ENCODE measurements around the gene GABPA. TPM values are rescaled to one million over a fixed set of nuclear protein-coding genes. Genes with fewer than 3 reads are reported as not detected.
A peak's percentile ranks its signal among the peaks of the same experiment; 100 is the strongest.

Gene GABPA
- total and polyA plus RNA-seq, 7 donors, result 10.8 to 32.5 (median 17.6) TPM

GRCh38 chr21:25722631-25723030, 12.1 kb upstream of the GABPA start:
- no peak for DNase-seq
- no peak overlapping the region for H3K4me3 ChIP-seq
- peaks cover 0 to 69% (median 37%) of the 10 kb centered on the region in 4 donors for H3K36me3 ChIP-seq
- H3K9me3 ChIP-seq, result no peaks in the 10 kb centered on the region
- H3K27ac ChIP-seq, result peak overlapping the region in 1 of 4 donors; percentile 13
- TF ChIP-seq POLR2AphosphoS5 (IDR thresholded peaks at IDR 0.05) (no peak), POLR2A (IDR thresholded peaks at IDR 0.05) (no peak), EP300 (IDR thresholded peaks at IDR 0.05) (no peak), CTCF (IDR thresholded peaks at IDR 0.05) (no peak)
- H3K27me3 ChIP-seq, result no peaks in the 10 kb centered on the region
- H3K4me1 ChIP-seq, result peaks cover 0 to 18% (median 4%) of the 10 kb centered on the region in 4 donors
- 84 to 89% methylated on average over 3 of the region's 3 CpGs for WGBS, 2 donors
- intact Hi-C loops (cut with DNase I), result no loop called here

- peak overlapping the region in 1 of 4 donors; percentile 21 for H3K27ac ChIP-seq
- DNase-seq, result no peak
- 65 to 88% methylated on average over 6 of the region's 6 CpGs for WGBS, 2 donors
- H3K4me3 ChIP-seq, result no peak overlapping the region
- no peak for TF ChIP-seq EP300 (IDR thresholded peaks at IDR 0.05)
- TF ChIP-seq CTCF (IDR thresholded peaks at IDR 0.05), result no peak
- no peak for TF ChIP-seq POLR2AphosphoS5 (IDR thresholded peaks at IDR 0.05)
- no peak for TF ChIP-seq POLR2A (IDR thresholded peaks at IDR 0.05)
- H3K27me3 ChIP-seq, result no peaks in the 10 kb centered on the region
- peaks cover 0 to 57% (median 40%) of the 10 kb centered on the region in 4 donors for H3K4me1 ChIP-seq
- peaks cover 11 to 31% (median 19%) of the 10 kb centered on the region in 4 donors for H3K36me3 ChIP-seq
- H3K9me3 ChIP-seq, result no peaks in the 10 kb centered on the region
- intact Hi-C loops (cut with DNase I), result loop anchor here (10.0 kb wide), 2 partner anchors 127 to 1113 kb away; partner anchors contain the start of genes ADAMTS1 and MRPL39
Measured at GRCh38 chr21:25732091-25732760, 2.5 kb upstream of the GABPA start.

DNA sequence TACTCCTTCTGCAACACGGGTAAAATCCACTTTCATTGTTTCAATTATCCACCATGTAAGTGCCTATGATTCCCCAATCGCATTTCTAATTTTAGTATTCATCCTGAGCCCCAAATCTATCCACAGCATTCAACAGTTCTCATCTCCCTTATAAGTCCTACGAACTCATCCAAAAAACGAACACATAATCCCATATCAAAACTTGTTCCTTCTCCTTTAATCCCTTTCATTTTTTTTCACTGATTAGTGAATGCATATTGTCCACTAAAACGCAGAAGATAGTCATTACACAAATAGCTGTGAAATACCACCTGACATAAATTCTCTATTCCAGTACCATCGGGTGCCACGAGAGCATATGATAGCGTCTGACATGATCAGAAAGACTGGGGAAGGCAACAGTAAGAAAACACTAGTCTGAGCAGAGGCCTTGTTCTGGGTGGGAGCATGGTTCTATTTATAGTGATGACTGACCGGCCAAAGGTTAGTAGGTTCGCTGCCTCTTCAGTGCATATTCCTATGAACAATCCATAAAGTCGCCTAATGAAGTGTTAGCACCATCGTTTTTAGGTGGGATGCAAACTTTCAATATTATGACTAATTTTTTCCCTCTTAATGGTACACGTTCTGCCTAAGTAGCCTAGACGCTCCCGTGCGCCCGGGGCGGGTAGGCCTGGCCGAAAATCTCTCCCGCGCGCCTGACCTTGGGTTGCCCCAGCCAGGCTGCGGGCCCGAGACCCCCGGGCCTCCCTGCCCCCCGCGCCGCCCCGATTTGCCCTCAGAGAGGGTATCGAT, 716 bp upstream of the GABPA start:
- no peak for DNase-seq
- WGBS, 2 donors, result 2 to 6% methylated on average over 30 of the region's 30 CpGs
- Histone ChIP-seq H3K27ac (peak overlapping the region; percentile 94 to 99 (median 98)), H3K27me3 (no peaks in the 10 kb centered on the region), H3K4me3 (peak overlapping the region; percentile 81 to 98 (median 85)), H3K4me1 (peaks cover 0 to 61% (median 43%) of the 10 kb centered on the region in 4 donors), H3K9me3 (no peaks in the 10 kb centered on the region), H3K36me3 (peaks cover 1 to 13% (median 3%) of the 10 kb centered on the region in 4 donors)
- intact Hi-C loops (cut with DNase I), result loop anchor here (10.0 kb wide), 2 partner anchors 129 to 1111 kb away; partner anchors contain the start of genes ADAMTS1 and MRPL39
- no peak for TF ChIP-seq CTCF (IDR thresholded peaks at IDR 0.05)
- no peak for TF ChIP-seq POLR2A (IDR thresholded peaks at IDR 0.05)
- no peak for TF ChIP-seq POLR2AphosphoS5 (IDR thresholded peaks at IDR 0.05)
- TF ChIP-seq EP300 (IDR thresholded peaks at IDR 0.05), result no peak

GRCh38 chr21:25734654-25734903, 193 bp upstream of the GABPA start:
- H3K9me3 ChIP-seq, result no peaks in the 10 kb centered on the region
- peaks cover 0 to 60% (median 43%) of the 10 kb centered on the region in 4 donors for H3K4me1 ChIP-seq
- no peaks in the 10 kb centered on the region for H3K27me3 ChIP-seq
- peaks cover 0 to 8% (median under 1%) of the 10 kb centered on the region in 4 donors for H3K36me3 ChIP-seq
- intact Hi-C loops (cut with DNase I), result loop anchor here (10.0 kb wide), 2 partner anchors 130 to 1110 kb away; partner anchors contain the start of genes ADAMTS1 and MRPL39
- H3K4me3 ChIP-seq, result peak overlapping the region; percentile 81 to 98 (median 85)
- TF ChIP-seq EP300 (IDR thresholded peaks at IDR 0.05) (no peak), POLR2AphosphoS5 (IDR thresholded peaks at IDR 0.05) (peak; percentile 88 to 99 (median 97)), POLR2A (IDR thresholded peaks at IDR 0.05) (peak; percentile 92 to 94)
- 0% methylated on average over 10 of the region's 10 CpGs for WGBS, 2 donors
- peak overlapping the region; percentile 94 to 99 (median 98) for H3K27ac ChIP-seq
- DNase-seq, result no peak
